HCT116 (cell line): Measurements from ENCODE around the gene ASPN. TPM values are rescaled to one million over a fixed set of nuclear protein-coding genes. Genes with fewer than 3 reads are reported as not detected.

Experiments used
- ATAC-seq: fragments of 200-7000 bp; cut with Tn5 transposase; 2 replicates; pipeline ENCODE4 v1.9.1; 2020; ENCODE audit warnings: mild to moderate bottlenecking, moderate library complexity
- BruUV-seq: library from RNA; stranded (reverse); fragments of 400-500 nt; replicated peaks from 2 replicates; lab custom pipeline; 2021; lab: Mats Ljungman, UMichigan
- CTCF ChIA-PET: fragments of 300-600 bp; sonication (Branson Sonifier 250); formaldehyde crosslinking; loops from one replicate; lab custom pipeline; 2021; ENCODE audit warnings: antibody characterized with exemption; lab: Charles Lee
- POLR2A ChIA-PET: fragments of 300-600, 350-600 bp; sonication (Branson Sonifier 250); formaldehyde crosslinking; loops from one replicate; lab custom pipeline; 2021; ENCODE audit warnings: antibody characterized with exemption; lab: Charles Lee
- RAD21 ChIA-PET, 2 experiments: fragments of 300-600 bp; sonication (Branson Sonifier 250); formaldehyde crosslinking; loops; one replicate each; lab custom pipeline; 2023; ENCODE audit warnings: low total read pairs in 2 of 2; ENCODE audit not compliant: uncharacterized antibody in 2 of 2, unreplicated experiment in 2 of 2, low non-redundant PET in 1 of 2; lab: Charles Lee
- DNase-seq: peaks from one replicate; pipeline ENCODE4 v3.0.0-alpha.2; 2010; ENCODE audit warnings: low read depth, low spot score
- H2AFZ ChIP-seq: fragments of 200-600 bp; shearing (Covaris generic), sonication (generic); 2 replicates; pipeline ENCODE4 v1.6.1; 2017; ENCODE audit warnings: low read depth, mixed run types, mixed read lengths, antibody characterized with exemption, low read length; ENCODE audit not compliant: poor library complexity, severe bottlenecking
- H3K27ac ChIP-seq: 2 replicates; pipeline ENCODE4 v1.5.1; 2012; ENCODE audit warnings: low read depth, low read length
- H3K27me3 ChIP-seq: fragments of 200-600 bp; sonication (generic); 2 replicates; pipeline ENCODE4 v1.6.1; 2016; ENCODE audit warnings: mixed run types, low read length, mixed read lengths; ENCODE audit not compliant: insufficient read depth
- H3K36me3 ChIP-seq, 2 experiments: fragments of 200-500 bp in 1 of 2; fragments of 200-600 bp in 1 of 2; sonication (Bioruptor generic) in 1 of 2; sonication (generic) in 1 of 2; 2 replicates each; pipeline versions ENCODE4 v1.5.1 to v1.6.1; 2014 to 2016; ENCODE audit warnings: low read length in 2 of 2, inconsistent platforms in 1 of 2, mixed read lengths in 1 of 2, mixed run types in 1 of 2; ENCODE audit not compliant: insufficient read depth in 2 of 2, control insufficient read depth in 1 of 2
- H3K4me1 ChIP-seq, 2 experiments: fragments of 200-600 bp in 1 of 2; sonication (generic) in 1 of 2; 2 replicates each; pipeline versions ENCODE4 v1.5.1 to v1.6.1; 2012 to 2017; ENCODE audit warnings: low read length in 2 of 2, inconsistent platforms in 1 of 2, mild to moderate bottlenecking in 1 of 2, mixed read lengths in 1 of 2, mixed run types in 1 of 2, moderate library complexity in 1 of 2; ENCODE audit not compliant: insufficient read depth in 2 of 2, control insufficient read depth in 1 of 2
- H3K4me2 ChIP-seq: fragments of 200-600 bp; sonication (generic); 2 replicates; pipeline ENCODE4 v1.6.1; 2017; ENCODE audit warnings: mixed run types, low read length, mixed read lengths
- H3K4me3 ChIP-seq, 2 experiments: fragments of 200-600 bp in 1 of 2; sonication (generic) in 1 of 2; replicated peaks in 1 of 2; 2 replicates each; pipeline ENCODE4 v1.5.1; 2011 to 2016; ENCODE audit warnings: low read length in 2 of 2, control low read depth in 1 of 2, low read depth in 1 of 2, mild to moderate bottlenecking in 1 of 2, mixed read lengths in 1 of 2, mixed run types in 1 of 2
- H3K79me2 ChIP-seq: fragments of 200-600 bp; sonication (generic); 2 replicates; pipeline ENCODE4 v1.6.1; 2017; ENCODE audit warnings: mild to moderate bottlenecking, mixed run types, low read length, moderate library complexity, mixed read lengths; ENCODE audit not compliant: insufficient read depth
- H3K9ac ChIP-seq: fragments of 200-600 bp; sonication (generic); 2 replicates; pipeline ENCODE4 v1.6.1; 2016; ENCODE audit warnings: low read length, mixed read lengths
- H3K9me2 ChIP-seq: fragments of 200-600 bp; sonication (generic), shearing (Covaris generic); 2 replicates; pipeline ENCODE4 v1.6.1; 2017; ENCODE audit warnings: mixed run types, mild to moderate bottlenecking, moderate library complexity; ENCODE audit not compliant: insufficient read depth
- H3K9me3 ChIP-seq, 2 experiments: fragments of 200-500 bp in 1 of 2; fragments of 200-600 bp in 1 of 2; sonication (Bioruptor generic) in 1 of 2; sonication (generic) in 1 of 2; 2 replicates each; pipeline ENCODE4 v1.6.1; 2014 to 2017; ENCODE audit warnings: low read length in 2 of 2, mixed read lengths in 2 of 2, inconsistent platforms in 1 of 2, low read depth in 1 of 2, mild to moderate bottlenecking in 1 of 2, mixed run types in 1 of 2, moderate library complexity in 1 of 2; ENCODE audit not compliant: control insufficient read depth in 1 of 2, insufficient read depth in 1 of 2
- H4K20me1 ChIP-seq: fragments of 200-600 bp; sonication (generic), shearing (Covaris generic); 2 replicates; pipeline ENCODE4 v1.6.1; 2017; ENCODE audit warnings: mixed run types, mild to moderate bottlenecking, moderate library complexity; ENCODE audit not compliant: insufficient read depth
- CBX3 ChIP-seq: IDR thresholded peaks from 2 replicates; pipeline ENCODE4 v1.6.1; 2012; ENCODE audit warnings: low read depth
- CEBPB ChIP-seq: IDR thresholded peaks from 2 replicates; pipeline ENCODE4 v1.6.1; 2012; ENCODE audit warnings: low read depth
- EGR1 ChIP-seq: IDR thresholded peaks from 2 replicates; pipeline ENCODE4 v1.6.1; 2012; ENCODE audit warnings: low read depth
- ELF1 ChIP-seq: IDR thresholded peaks from 2 replicates; pipeline ENCODE4 v1.6.1; 2012; ENCODE audit warnings: low read depth, borderline replicate concordance
- EZH2phosphoT487 ChIP-seq: fragments of 200-600 bp; IDR thresholded peaks from 2 replicates; pipeline ENCODE4 v1.6.1; 2018; ENCODE audit warnings: antibody characterized with exemption, borderline replicate concordance
- FOSL1 ChIP-seq: IDR thresholded peaks from 2 replicates; pipeline ENCODE4 v1.6.1; 2012; ENCODE audit warnings: low read depth
- JUND ChIP-seq: IDR thresholded peaks from 2 replicates; pipeline ENCODE4 v1.6.1; 2012
- POLR2A ChIP-seq: IDR thresholded peaks from 2 replicates; pipeline ENCODE4 v1.7.0; 2011; ENCODE audit warnings: borderline replicate concordance; ENCODE audit not compliant: insufficient read depth, insufficient read length; ENCODE audit errors: extremely low read depth
- POLR2AphosphoS5 ChIP-seq: IDR thresholded peaks from 2 replicates; pipeline ENCODE4 v1.6.1; 2011; ENCODE audit warnings: mild to moderate bottlenecking, low read depth, low read length, moderate library complexity
- RAD21 ChIP-seq: IDR thresholded peaks from 2 replicates; pipeline ENCODE4 v1.6.1; 2012; ENCODE audit warnings: low read depth, mild to moderate bottlenecking
- SIN3A ChIP-seq: IDR thresholded peaks from 2 replicates; pipeline ENCODE4 v1.6.1; 2012; ENCODE audit warnings: low read depth
- SP1 ChIP-seq: IDR thresholded peaks from 2 replicates; pipeline ENCODE4 v1.6.1; 2012; ENCODE audit warnings: low read depth
- SRF ChIP-seq: IDR thresholded peaks from 2 replicates; pipeline ENCODE4 v1.6.1; 2012; ENCODE audit warnings: low read depth
- TCF7L2 ChIP-seq: IDR thresholded peaks from 2 replicates; pipeline ENCODE4 v1.7.0; 2011; ENCODE audit warnings: borderline replicate concordance, inconsistent platforms; ENCODE audit not compliant: insufficient read depth, insufficient read length; ENCODE audit errors: extremely low read depth
- intact Hi-C: fragments of 100-400 bp; cut with micrococcal nuclease; formaldehyde crosslinking; loops from 2 replicates; pipeline ENCODE4 v1.10.0; 2022
- total RNA-seq: library from RNA; stranded (reverse); gene quantifications from one replicate; pipeline ENCODE4 v1.2.1, GENCODE V29; 2021; ENCODE audit not compliant: unreplicated experiment
- TF ChIP-seq, protein P1 (sequence below): IDR thresholded peaks from 2 replicates; pipeline ENCODE4 v1.6.1; 2012
- TF ChIP-seq, protein P2 (sequence below): IDR thresholded peaks from 2 replicates; pipeline ENCODE4 v1.6.1; 2012
- TF ChIP-seq, protein P3 (sequence below): IDR thresholded peaks from 2 replicates; pipeline ENCODE4 v1.6.1; 2011; ENCODE audit warnings: mild to moderate bottlenecking, low read length, moderate library complexity; ENCODE audit not compliant: insufficient replicate concordance; ENCODE audit errors: extremely low read depth
- TF ChIP-seq, protein P4 (sequence below): IDR thresholded peaks from 2 replicates; pipeline ENCODE4 v1.6.1; 2012; ENCODE audit warnings: low read depth
- TF ChIP-seq, protein P5 (sequence below), 3 experiments: fragments of 200-600 bp in 1 of 3; sonication (generic) in 1 of 3; IDR thresholded peaks in 2 of 3; conservative IDR thresholded peaks in 1 of 3; 2 replicates each; pipeline ENCODE4 v1.5.1; 2012 to 2017; ENCODE audit warnings: low read depth in 2 of 3, low read length in 2 of 3, antibody characterized with exemption in 1 of 3, borderline replicate concordance in 1 of 3, control low read depth in 1 of 3, mild to moderate bottlenecking in 1 of 3, mixed read lengths in 1 of 3, mixed run types in 1 of 3, moderate library complexity in 1 of 3; ENCODE audit not compliant: insufficient read depth in 1 of 3

The ASPN gene
- total RNA-seq, 1 experiment from 2014 or later: not detected

DNA sequence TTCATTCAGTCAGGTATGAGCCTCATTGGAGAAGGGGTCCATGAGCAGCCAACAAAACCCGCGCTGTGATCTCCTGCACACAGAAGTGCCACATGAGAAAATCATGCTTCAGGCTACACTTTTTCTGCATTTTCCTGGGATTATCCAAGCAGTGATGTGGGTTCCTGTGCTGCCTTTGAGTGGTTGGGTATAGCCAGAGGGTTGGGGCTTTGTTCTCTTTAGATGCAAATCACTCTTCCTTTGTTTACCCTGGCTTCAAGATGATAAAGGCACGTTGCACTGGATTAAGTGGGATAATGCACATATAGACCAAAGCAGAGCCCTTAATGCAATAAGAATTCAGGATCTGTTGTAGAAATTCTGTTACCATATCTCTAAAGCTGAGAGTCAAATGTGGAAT lies 34.7 kb upstream of the ASPN start:
- ATAC-seq: no peak
- H3K27ac ChIP-seq: no peak overlapping the region
- no peaks in the 10 kb centered on the region for H3K9me3 ChIP-seq
- no peak overlapping the region for H3K9ac ChIP-seq
- DNase-seq: no peak
- no TSS peak for BruUV-seq
- TF ChIP-seq, protein P1, sequence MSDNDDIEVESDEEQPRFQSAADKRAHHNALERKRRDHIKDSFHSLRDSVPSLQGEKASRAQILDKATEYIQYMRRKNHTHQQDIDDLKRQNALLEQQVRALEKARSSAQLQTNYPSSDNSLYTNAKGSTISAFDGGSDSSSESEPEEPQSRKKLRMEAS: no peak
- TF ChIP-seq, protein P2, sequence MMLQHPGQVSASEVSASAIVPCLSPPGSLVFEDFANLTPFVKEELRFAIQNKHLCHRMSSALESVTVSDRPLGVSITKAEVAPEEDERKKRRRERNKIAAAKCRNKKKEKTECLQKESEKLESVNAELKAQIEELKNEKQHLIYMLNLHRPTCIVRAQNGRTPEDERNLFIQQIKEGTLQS: no peak
- TF ChIP-seq, protein P3, sequence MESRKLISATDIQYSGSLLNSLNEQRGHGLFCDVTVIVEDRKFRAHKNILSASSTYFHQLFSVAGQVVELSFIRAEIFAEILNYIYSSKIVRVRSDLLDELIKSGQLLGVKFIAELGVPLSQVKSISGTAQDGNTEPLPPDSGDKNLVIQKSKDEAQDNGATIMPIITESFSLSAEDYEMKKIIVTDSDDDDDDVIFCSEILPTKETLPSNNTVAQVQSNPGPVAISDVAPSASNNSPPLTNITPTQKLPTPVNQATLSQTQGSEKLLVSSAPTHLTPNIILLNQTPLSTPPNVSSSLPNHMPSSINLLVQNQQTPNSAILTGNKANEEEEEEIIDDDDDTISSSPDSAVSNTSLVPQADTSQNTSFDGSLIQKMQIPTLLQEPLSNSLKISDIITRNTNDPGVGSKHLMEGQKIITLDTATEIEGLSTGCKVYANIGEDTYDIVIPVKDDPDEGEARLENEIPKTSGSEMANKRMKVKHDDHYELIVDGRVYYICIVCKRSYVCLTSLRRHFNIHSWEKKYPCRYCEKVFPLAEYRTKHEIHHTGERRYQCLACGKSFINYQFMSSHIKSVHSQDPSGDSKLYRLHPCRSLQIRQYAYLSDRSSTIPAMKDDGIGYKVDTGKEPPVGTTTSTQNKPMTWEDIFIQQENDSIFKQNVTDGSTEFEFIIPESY: no peak
- TF ChIP-seq TCF7L2 (no peak), CBX3 (no peak), JUND (no peak), POLR2A (no peak), CEBPB (no peak), SRF (no peak), POLR2AphosphoS5 (no peak), FOSL1 (no peak), SP1 (no peak), SIN3A (no peak), EZH2phosphoT487 (no peak), RAD21 (no peak), ELF1 (no peak), EGR1 (no peak)
- TF ChIP-seq, protein P4, sequence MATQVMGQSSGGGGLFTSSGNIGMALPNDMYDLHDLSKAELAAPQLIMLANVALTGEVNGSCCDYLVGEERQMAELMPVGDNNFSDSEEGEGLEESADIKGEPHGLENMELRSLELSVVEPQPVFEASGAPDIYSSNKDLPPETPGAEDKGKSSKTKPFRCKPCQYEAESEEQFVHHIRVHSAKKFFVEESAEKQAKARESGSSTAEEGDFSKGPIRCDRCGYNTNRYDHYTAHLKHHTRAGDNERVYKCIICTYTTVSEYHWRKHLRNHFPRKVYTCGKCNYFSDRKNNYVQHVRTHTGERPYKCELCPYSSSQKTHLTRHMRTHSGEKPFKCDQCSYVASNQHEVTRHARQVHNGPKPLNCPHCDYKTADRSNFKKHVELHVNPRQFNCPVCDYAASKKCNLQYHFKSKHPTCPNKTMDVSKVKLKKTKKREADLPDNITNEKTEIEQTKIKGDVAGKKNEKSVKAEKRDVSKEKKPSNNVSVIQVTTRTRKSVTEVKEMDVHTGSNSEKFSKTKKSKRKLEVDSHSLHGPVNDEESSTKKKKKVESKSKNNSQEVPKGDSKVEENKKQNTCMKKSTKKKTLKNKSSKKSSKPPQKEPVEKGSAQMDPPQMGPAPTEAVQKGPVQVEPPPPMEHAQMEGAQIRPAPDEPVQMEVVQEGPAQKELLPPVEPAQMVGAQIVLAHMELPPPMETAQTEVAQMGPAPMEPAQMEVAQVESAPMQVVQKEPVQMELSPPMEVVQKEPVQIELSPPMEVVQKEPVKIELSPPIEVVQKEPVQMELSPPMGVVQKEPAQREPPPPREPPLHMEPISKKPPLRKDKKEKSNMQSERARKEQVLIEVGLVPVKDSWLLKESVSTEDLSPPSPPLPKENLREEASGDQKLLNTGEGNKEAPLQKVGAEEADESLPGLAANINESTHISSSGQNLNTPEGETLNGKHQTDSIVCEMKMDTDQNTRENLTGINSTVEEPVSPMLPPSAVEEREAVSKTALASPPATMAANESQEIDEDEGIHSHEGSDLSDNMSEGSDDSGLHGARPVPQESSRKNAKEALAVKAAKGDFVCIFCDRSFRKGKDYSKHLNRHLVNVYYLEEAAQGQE: no peak
- TF ChIP-seq, protein P5, sequence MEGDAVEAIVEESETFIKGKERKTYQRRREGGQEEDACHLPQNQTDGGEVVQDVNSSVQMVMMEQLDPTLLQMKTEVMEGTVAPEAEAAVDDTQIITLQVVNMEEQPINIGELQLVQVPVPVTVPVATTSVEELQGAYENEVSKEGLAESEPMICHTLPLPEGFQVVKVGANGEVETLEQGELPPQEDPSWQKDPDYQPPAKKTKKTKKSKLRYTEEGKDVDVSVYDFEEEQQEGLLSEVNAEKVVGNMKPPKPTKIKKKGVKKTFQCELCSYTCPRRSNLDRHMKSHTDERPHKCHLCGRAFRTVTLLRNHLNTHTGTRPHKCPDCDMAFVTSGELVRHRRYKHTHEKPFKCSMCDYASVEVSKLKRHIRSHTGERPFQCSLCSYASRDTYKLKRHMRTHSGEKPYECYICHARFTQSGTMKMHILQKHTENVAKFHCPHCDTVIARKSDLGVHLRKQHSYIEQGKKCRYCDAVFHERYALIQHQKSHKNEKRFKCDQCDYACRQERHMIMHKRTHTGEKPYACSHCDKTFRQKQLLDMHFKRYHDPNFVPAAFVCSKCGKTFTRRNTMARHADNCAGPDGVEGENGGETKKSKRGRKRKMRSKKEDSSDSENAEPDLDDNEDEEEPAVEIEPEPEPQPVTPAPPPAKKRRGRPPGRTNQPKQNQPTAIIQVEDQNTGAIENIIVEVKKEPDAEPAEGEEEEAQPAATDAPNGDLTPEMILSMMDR (IDR thresholded peaks at IDR 0.05 in 2 of 3, conservative IDR thresholded peaks at IDR 0.05 in 1 of 3; ENCODE audit: borderline replicate concordance in 1 of 3, insufficient read depth in 1 of 3, low read depth in 2 of 3, low read length in 2 of 3): no peak
- TF ChIP-seq, all 23 proteins: peak for 0
- no peak overlapping the region for H3K4me2 ChIP-seq
- RAD21 ChIA-PET: no interaction called here
- no peak overlapping the region for H2AFZ ChIP-seq
- no peaks in the 10 kb centered on the region for H3K79me2 ChIP-seq
- intact Hi-C loops: no loop called here
- no peak overlapping the region for H3K4me3 ChIP-seq
- H4K20me1 ChIP-seq: no peaks in the 10 kb centered on the region
- H3K27me3 ChIP-seq: no peaks in the 10 kb centered on the region
- H3K9me2 ChIP-seq: no peaks in the 10 kb centered on the region
- CTCF ChIA-PET: no interaction called here
- no peaks in the 10 kb centered on the region for H3K36me3 ChIP-seq
- POLR2A ChIA-PET: no interaction called here
- H3K4me1 ChIP-seq: no peaks in the 10 kb centered on the region
